Myocyte (in vitro differentiated cells): Measurements from ENCODE around the gene PBX3. TPM values are rescaled to one million over a fixed set of nuclear protein-coding genes. Genes with fewer than 3 reads are reported as not detected.

Source experiments
- DNase-seq: peaks from one replicate; pipeline ENCODE4 v3.0.0-alpha.2; 2012; ENCODE audit warnings: low read depth
- total RNA-seq: library from RNA; depleted of rRNA; stranded (reverse); fragments of >200 nt; gene quantifications from 2 replicates; pipeline ENCODE4 v1.2.3, GENCODE V29; 2014

PBX3 gene
- total RNA-seq, 1 donor from 2014 or later = 25.0 TPM

GRCh38 chr9:125861405-125862058, 114.4 kb downstream of the PBX3 start:
- no peak for DNase-seq

GRCh38 chr9:125863923-125864322, 116.8 kb downstream of the PBX3 start:
- DNase-seq = no peak

DNA sequence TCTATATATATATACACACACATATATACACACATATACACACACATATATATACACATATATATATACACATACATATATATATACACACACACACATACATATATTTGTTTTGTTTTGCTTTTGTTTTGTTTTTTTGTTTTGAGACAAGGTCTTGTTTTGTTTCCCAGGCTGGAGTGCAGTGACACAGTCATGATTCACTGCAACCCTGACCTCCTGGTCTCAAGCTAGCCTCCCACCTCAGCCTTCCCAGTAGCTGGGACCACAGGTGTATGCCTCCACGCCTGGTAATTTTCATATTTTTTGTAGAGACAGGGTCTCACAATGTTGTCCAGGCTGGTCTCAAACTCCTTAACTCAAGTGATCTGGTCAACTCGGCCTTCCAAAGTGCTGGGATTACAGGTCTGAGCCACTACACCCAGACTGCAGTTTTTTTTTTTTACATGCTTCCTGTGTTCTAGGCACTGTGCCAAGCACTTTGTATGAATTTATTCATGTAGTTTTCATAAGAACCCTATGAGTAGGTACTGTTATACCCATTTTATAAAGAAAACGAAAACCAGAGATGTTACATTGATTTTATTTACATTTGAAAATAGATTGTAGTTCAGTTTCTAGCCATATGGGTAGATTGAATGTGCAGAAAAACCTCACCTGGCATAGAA, 120.7 kb downstream of the PBX3 start:
- DNase-seq = no peak

GRCh38 chr9:125878164-125878631, 131.0 kb downstream of the PBX3 start:
- DNase-seq = peak; percentile 26

DNA sequence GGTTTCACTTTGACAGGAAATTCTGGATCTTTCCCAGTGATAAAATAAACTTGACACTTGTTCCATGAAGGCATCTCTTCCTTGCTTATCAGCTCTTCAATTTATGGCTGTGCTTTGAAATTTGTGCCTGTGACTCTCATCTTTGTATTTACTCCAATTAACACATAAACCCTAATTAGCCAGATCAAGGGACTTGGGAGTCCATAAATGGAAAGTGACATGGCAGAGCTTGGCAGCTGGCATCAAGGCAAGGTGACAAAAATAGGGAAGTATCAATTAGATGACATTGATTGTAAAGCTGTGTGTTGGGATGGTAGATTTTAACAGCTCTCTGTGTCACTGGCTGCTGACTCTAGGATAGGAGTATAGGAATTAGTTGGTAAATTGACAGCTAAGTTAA, 133.9 kb downstream of the PBX3 start:
- DNase-seq = no peak

GRCh38 chr9:125883565-125884217, 136.5 kb downstream of the PBX3 start:
- peak; percentile 62 for DNase-seq

DNA sequence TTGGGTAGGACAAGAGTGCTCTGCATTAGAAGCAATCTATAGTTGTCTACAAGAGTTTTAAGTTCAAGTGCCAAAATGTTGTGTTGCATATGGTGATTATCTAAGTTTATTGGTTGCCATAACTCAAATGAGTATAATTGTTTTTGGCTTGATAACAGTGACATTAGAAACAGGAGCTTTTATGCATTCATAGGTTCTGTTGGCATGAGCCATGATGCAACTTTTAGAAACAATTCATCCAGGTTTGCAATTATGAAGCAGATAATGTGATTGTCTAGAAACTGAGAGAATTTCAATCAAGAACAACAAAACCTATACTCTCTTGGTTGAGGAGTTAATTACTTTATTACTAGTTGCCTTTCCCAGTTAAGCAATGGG, 137.0 kb downstream of the PBX3 start:
- no peak for DNase-seq

DNA sequence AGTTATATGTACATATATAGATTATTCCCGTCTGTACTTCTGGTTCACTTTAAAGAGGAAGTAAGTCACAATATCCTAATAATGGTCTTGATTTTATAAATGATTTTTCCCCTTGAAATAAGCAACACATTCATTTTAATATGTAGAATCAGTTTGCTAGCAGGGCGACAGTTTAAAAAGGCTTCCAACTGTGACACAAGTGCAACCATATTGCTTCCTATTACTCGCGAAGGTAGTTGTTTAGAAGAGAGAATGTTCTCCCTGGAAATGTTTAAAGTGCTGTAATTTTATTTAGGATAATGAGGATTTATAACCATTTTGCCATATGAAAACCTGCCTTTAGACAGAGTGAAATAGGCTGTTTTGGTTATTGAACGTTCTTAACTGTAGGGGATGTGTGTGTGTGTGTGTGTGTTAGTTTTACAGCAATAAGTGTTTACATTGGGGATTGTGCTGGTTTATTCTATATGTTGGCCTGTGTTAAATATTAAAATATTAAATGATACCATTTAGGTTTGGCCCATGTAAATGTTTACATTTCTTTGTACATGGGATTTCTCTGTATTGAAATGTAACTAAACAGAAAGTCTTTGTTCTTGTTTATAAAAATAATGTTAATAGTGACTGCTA, 138.3 kb downstream of the PBX3 start:
- DNase-seq = no peak

DNA sequence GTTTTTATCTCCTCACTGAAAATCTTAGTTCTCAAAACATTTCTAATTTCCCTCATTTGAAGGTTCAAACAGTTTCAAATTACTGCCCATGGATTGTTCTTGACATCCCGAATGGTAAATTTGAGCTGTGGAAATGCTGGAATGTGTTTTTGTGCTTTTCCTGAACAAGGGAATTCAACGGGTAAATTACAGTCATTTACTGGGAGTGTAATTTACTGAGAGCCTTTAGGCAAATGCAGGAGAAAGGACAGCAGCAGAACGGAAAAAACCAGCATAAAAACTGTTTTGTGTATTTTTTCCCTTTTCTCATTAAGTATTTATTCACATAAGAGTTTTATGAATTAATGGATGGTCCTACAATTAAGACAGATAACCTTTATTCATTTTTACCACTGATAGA, 139.2 kb downstream of the PBX3 start:
- no peak for DNase-seq

DNA sequence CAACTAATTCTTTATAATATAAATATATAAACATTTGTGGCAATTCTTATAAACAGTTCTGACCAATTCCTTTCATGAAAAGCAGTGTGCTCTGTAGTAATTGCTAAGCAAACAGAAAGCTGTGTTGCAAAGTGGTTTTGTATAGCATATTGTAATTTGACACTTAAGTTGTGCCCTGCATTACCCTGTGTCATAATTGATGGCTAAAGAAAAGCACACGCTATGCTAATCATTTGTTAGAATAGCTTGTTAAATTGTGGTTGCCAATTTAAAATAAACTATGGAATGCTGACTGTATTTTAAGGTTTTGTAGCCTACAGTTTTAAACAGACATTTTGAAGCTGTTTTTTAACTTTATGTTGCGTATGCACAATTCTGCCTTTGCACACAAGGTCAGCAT, 140.0 kb downstream of the PBX3 start:
- no peak for DNase-seq

DNA sequence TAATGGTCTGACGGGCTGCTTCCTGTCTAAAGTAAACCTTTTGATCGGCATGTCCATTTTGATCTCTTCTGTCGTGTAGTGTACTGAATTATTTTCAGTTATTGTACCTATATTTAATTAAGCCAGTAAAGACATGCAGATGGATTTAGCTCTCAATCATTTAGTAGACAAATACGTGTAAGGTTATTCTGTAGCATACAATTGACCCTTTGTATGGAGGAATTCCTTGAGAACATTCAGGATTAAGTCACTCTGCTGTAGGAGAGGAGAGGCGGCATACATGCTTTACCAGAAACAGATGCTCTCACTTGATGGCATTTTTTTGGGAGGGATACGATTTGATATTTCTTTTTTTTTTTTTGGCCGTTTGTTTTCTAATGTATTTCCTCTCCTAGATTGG, 141.0 kb downstream of the PBX3 start:
- no peak for DNase-seq

GRCh38 chr9:125889112-125889475, 141.9 kb downstream of the PBX3 start:
- DNase-seq = peak; percentile 21

- peak; percentile 46 for DNase-seq
Observed at GRCh38 chr9:125889476-125890419, 142.6 kb downstream of the PBX3 start.

DNA sequence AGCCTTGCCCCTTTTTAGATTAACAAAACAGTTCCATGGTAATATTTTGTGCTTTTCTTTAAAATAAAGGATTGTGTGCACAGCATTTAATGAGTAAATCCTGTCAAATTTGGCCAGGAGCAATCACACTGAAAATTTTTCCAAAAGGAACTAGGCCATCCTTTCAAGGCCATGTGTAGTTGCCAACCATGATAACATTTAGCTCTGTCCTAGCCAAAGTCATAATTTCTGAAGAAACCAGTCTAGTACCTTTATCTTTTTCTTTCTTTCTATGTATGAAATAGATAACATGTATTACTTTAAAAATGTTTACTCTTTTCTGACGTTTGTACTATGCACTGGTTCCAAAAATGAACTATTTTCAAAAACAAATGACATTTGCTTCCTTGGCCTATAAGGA, 143.7 kb downstream of the PBX3 start:
- DNase-seq = no peak

- DNase-seq = no peak
Observed at GRCh38 chr9:125893277-125893676, 146.1 kb downstream of the PBX3 start.

DNA sequence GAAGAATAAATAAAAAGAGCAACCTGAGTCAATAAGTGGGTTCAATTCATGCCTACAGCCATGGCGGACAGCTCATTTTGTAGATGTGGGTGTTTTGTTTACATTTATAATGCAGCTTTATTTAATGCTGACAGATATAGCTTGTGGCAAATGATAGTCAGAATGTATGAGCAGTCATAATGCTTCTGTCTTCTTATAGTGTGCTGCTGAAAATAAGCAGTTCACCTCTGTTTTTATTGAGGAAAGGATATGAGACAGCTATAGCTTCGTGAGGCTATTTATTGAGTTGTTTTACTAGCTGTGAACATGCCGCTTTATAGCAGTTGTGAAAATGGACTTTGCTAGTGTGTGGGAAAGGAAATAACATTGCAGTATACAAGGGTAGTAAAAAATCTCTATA, 147.4 kb downstream of the PBX3 start:
- DNase-seq = no peak

GRCh38 chr9:125896404-125896803, 149.2 kb downstream of the PBX3 start:
- no peak for DNase-seq

- DNase-seq = no peak
Observed at GRCh38 chr9:125896964-125897363, 149.8 kb downstream of the PBX3 start.

- no peak for DNase-seq
Observed at GRCh38 chr9:125897481-125897880, 150.3 kb downstream of the PBX3 start.

GRCh38 chr9:125902214-125902613, 155.0 kb downstream of the PBX3 start:
- no peak for DNase-seq
